ENCODE data around the gene ANAPC16. TPM values are rescaled to one million over a fixed set of nuclear protein-coding genes. Genes with fewer than 3 reads are reported as not detected.

ANAPC16 gene
- total RNA-seq, 1 experiment from 2014 or later: 71.1 TPM

GRCh38 chr10:72194949-72195348 lies 20.9 kb upstream of the ANAPC16 start:
- no TSS peak for BruUV-seq (replicated peaks)
- no peak for ATAC-seq
- no peak overlapping the region for H3K4me3 ChIP-seq (replicated peaks in 1 of 2; ENCODE audit: low read depth in 1 of 2, low read length in 2 of 2)
- H3K27ac ChIP-seq (ENCODE audit: low read depth, low read length): no peak overlapping the region
- no peak overlapping the region for H3K9ac ChIP-seq (ENCODE audit: low read length)
- H3K9me2 ChIP-seq (ENCODE audit: insufficient read depth): no peaks in the 10 kb centered on the region
- ChIA-PET CTCF (no interaction called here), POLR2A (interaction anchor here (0.7 kb wide), 1 partner anchor 982 kb away, joined by 3 read pairs; no protein-coding TSS in a partner anchor), RAD21 (ENCODE audit: low non-redundant PET in 1 of 2, low total read pairs in 2 of 2, uncharacterized antibody in 2 of 2, unreplicated experiment in 2 of 2) (no interaction called here)
- H2AFZ ChIP-seq (ENCODE audit: low read depth, low read length, poor library complexity, severe bottlenecking): no peak overlapping the region
- no peaks in the 10 kb centered on the region for H3K27me3 ChIP-seq (ENCODE audit: insufficient read depth, low read length)
- peaks cover 0 to 4% of the 10 kb centered on the region in 2 experiments; a peak in 2 of 4 replicates for H3K36me3 ChIP-seq (ENCODE audit: control insufficient read depth in 1 of 2, insufficient read depth in 2 of 2, low read length in 2 of 2)
- intact Hi-C loops (cut with micrococcal nuclease): no loop called here
- peaks cover 4 to 6% of the 10 kb centered on the region in 2 experiments; a peak in 3 of 4 replicates for H3K4me1 ChIP-seq (ENCODE audit: control insufficient read depth in 1 of 2, insufficient read depth in 2 of 2, low read length in 2 of 2)
- no peaks in the 10 kb centered on the region for H3K79me2 ChIP-seq (ENCODE audit: insufficient read depth, low read length)
- TF ChIP-seq SRF (IDR thresholded peaks at IDR 0.05; ENCODE audit: low read depth) (no peak), POLR2AphosphoS5 (IDR thresholded peaks at IDR 0.05; ENCODE audit: low read depth, low read length) (no peak), CBX3 (IDR thresholded peaks at IDR 0.05; ENCODE audit: low read depth) (no peak), SP1 (IDR thresholded peaks at IDR 0.05; ENCODE audit: low read depth) (no peak), JUND (IDR thresholded peaks at IDR 0.05) (no peak), SIN3A (IDR thresholded peaks at IDR 0.05; ENCODE audit: low read depth) (no peak), ATF3 (IDR thresholded peaks at IDR 0.05) (no peak), EGR1 (IDR thresholded peaks at IDR 0.05; ENCODE audit: low read depth) (no peak), CTCF (IDR thresholded peaks at IDR 0.05 in 2 of 3, conservative IDR thresholded peaks at IDR 0.05 in 1 of 3; ENCODE audit: borderline replicate concordance in 1 of 3, insufficient read depth in 1 of 3, low read depth in 2 of 3, low read length in 2 of 3) (no peak), EZH2phosphoT487 (IDR thresholded peaks at IDR 0.05; ENCODE audit: borderline replicate concordance) (no peak), REST (IDR thresholded peaks at IDR 0.05; ENCODE audit: low read depth) (no peak), ZBTB33 (IDR thresholded peaks at IDR 0.05; ENCODE audit: extremely low read depth, insufficient replicate concordance, low read length) (no peak), ZNF274 (IDR thresholded peaks at IDR 0.05; ENCODE audit: low read depth, low read length) (no peak), EZH2 (IDR thresholded peaks at IDR 0.05) (no peak), POLR2A (IDR thresholded peaks at IDR 0.05; ENCODE audit: borderline replicate concordance, extremely low read depth, insufficient read depth, insufficient read length) (no peak), FOSL1 (IDR thresholded peaks at IDR 0.05; ENCODE audit: low read depth) (no peak), ZFX (IDR thresholded peaks at IDR 0.05) (no peak), MAX (IDR thresholded peaks at IDR 0.05) (no peak), ELF1 (IDR thresholded peaks at IDR 0.05; ENCODE audit: borderline replicate concordance, low read depth) (no peak)
- H4K20me1 ChIP-seq (ENCODE audit: insufficient read depth): no peaks in the 10 kb centered on the region
- no peak for DNase-seq (ENCODE audit: low read depth, low spot score)
- no peaks in the 10 kb centered on the region for H3K9me3 ChIP-seq (ENCODE audit: control insufficient read depth in 1 of 2, insufficient read depth in 1 of 2, low read depth in 1 of 2, low read length in 2 of 2)
- H3K4me2 ChIP-seq (ENCODE audit: low read length): no peak overlapping the region
